ENCODE measurements around the gene CERKL.

Gene CERKL

DNA sequence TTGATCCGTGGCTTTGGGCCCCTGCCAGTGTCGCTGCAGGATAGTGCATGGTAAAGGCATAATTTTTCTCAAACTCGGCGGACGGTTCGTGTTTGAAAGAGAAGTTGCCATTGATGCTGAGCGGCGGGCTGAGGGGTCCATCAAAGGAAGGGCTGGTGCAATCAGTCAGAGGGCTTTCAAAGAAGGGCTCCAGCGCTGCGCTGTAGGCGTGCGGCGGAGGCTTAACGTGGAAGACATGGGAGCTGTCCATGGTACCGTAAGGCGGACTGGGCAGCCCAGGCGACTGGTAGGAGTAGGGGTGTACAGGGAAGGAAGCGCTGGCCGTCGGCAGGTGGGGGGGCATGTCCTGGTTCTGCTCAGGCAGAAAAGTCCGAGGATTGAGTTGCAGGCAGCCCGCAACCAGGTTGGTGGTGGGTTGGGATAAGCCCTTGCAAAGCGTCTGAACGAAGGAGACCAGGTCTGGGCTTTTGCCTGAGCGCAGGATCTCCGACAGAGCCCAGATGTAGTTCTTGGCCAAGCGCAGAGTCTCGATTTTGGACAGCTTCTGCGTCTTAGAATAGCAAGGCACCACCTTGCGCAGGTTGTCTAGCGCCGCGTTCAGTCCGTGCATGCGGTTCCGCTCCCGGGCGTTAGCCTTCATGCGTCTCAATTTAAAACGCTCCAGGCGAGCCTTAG is 21.1 kb upstream of the CERKL start:
- DNase-seq (ENCODE audit: low spot score) = peak; percentile 73

DNA sequence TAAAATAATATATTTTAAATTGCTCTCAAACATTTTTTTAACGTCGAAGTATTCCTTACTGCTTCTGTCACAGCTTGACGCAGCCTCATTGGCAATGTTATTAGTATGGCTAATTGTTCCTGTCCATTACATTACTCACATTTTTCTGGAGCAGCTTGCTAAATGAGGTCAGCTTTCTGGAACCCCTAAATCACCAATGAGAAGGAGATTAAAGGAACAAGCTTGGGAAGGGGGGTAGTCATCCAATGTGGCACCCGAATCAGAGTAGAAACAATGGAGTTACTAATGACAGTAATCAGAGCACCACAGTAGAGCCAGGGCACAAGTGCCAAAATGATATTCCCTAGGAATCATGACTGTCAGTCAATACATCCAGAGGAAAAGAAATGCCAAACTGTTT is 18.3 kb upstream of the CERKL start:
- DNase-seq (ENCODE audit: low spot score) = no peak

DNA sequence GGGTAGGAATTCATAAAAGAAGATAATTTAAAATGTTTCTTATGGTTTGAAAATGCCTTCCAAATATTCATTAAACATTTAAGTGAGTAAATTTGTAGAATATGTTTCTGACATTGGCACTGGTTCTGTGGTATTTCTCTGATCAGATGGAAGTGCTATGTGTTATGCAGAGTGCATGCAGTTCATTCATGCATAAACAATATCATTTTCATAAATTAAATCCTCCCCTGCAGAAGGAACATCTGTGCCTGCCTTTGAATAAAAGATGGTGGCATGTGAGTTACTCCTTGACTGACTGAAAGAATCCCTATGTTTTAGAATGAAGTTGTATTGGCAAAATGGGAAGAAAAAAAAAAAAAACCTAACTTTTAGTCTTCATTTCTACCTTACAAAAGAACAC is 17.6 kb upstream of the CERKL start:
- DNase-seq (ENCODE audit: low spot score) = no peak

DNA sequence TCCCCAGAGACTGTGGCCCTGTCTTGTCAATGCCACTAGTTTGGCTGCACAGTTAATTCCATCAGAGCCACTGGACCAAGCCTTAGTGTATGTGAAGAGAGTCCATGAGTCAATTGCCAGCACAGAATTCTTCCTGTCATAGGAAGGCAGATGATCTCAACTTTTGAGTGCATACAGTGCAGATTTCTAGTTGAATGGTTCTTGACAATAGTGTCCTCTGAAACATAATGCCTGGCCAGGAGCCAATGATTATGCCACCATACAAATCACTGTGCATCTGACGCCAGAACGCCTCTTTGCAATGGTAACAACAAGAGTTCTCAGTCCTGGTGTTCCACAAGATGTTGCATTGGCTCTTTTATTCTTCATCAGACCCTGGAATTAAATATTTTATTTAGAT is 16.3 kb upstream of the CERKL start:
- no peak for DNase-seq (ENCODE audit: low spot score)

DNA sequence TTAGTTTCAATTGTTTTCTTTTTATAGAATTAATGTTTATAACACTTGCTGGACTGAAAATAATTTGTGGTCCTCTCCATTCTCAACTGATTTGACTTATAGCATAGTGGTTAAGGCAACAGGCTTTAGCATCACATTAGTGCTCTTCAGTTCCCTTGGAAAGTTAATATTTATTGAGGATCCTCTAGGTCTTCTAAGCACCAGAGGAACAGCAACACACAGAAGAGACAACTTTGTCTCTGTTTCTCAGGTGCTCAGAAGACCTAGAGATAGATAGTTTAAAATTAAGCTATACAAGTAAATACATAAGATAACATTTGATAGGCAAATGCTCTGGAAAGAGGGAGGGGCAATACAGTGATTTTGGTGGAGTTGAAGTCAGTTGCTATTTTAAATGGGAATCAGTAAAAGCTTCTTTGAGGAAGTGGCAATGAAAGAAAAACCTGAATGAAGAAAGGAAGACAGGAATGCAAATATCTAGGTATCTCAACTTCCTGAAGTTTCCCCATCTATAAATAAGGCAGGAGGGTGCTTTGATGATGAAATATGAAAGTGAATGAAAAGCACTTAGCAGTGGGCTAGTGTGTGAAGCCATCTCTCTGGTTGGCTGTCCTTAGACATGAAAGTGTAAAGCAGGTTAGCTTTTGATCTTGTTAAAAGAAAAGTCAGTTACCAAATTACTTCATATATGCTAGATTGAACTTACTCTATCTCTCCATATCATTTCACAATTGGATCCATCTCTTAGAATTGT is 15.5 kb upstream of the CERKL start:
- no peak for DNase-seq (ENCODE audit: low spot score)

DNA sequence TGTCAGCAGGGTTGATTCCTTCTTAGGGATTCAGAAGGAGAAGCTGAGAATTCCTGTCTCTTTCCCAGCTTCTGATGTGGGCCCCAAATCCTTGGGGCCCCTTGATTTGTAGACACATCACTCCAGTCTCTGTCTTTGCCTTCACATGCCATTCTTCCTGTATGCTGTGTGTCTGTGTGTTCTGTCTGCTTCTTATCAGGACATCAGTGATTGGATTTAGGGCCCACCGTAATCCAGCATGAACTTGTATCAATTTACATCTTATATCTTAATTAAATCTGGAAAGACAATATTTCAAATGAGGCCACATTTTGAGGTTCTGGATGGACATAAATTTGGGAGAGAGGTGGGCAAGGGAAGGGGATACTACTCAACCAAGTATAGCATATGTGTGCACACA is 13.7 kb upstream of the CERKL start:
- no peak for DNase-seq (ENCODE audit: low spot score)

DNA sequence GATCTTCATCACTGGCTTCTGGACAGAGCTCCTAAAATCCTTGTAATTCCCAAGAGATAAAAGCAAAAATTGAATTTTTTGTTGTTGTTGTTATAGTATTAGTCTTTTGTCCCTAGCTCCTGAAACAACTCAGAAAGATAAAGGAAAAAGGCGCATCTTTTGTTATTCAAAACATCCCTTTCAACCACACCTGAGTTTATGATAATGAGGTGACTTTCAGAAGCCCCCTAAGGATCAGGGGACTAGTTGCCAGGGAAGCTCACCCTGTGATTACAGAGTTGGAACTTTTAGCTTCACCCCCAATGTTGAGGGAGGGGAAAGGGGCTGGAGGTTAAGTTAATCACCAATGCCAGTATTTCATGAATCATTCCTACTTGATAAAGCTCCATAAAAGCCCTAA is 10.3 kb upstream of the CERKL start:
- DNase-seq (ENCODE audit: low spot score) = no peak

DNA sequence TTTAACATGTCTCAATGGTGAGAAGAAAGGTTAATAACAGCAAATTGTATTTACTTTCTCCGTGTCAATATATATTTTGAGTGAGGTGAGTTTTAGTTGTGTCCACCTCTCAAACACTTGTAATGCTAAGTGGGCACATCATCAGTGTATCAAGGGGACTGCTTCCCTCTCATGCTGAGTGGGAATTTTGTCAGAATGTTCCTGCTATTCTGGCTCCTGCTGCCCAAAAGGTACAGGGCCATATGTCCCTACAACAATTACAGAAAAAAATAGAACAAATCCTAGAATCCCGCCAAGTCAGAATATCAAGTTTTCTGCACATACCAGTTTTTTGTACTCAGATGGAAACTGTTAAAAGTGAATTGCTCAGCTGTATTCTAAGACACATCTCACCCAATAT is 5.4 kb upstream of the CERKL start:
- DNase-seq (ENCODE audit: low spot score) = no peak

DNA sequence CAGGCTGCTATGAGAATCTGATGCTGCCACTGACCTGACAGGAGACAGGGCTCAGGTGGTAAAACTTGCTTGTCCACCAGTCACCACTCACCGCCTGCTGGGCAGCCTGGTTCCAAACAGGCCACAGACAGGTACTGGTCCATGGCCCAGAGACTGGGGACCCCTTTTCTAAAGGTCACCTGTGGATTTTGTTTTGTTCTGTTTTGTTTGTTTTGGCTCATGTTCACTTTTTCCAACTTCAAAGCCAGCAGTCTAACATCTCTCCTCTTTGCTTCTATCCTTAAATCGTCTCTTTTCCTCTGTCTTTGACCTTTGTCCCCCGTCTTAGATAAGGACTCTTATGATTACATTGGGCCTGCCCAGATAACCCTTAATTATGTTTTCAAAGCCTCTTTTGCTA is 3.3 kb upstream of the CERKL start:
- DNase-seq (ENCODE audit: low spot score) = no peak

DNA sequence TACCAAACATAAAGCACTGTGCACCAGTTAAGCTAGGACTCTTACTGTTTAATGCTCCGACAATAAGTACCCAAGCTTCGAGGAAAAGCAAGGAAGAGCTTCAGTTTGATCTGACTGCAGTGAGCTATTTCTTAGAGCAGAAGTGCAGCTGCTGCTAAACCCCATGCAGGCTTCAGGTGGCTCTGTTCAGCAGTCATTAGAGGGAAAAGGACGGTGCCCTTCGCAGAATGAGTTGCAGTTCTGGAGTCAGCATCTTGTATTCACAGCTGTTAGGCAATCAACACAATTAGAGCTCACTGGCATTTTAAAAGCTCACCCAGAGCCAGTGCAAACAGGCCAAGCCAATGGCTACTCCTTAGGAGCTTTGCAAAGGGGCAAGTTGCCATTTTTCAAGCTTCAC is 1.5 kb upstream of the CERKL start:
- DNase-seq (ENCODE audit: low spot score) = no peak

DNA sequence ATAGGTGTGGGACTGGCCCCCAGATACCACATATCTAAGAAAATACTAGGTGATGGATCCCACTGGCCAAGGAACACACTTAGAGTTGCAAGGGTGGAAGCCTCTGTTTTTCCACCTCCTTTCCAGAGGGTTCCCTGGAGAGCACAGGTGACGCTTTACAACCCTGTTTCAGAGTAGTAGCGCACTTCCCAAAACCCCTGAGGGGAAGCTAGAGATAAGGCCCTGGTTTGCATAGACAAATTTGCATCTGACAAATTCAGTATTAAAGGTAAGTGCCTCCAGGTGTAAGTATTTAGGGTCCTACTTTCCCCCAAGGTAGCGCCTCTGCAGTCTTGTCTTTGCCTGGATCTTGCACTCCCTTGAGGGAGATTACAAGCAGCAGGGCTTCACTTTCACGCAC is 474 bp upstream of the CERKL start:
- DNase-seq (ENCODE audit: low spot score) = no peak

DNA sequence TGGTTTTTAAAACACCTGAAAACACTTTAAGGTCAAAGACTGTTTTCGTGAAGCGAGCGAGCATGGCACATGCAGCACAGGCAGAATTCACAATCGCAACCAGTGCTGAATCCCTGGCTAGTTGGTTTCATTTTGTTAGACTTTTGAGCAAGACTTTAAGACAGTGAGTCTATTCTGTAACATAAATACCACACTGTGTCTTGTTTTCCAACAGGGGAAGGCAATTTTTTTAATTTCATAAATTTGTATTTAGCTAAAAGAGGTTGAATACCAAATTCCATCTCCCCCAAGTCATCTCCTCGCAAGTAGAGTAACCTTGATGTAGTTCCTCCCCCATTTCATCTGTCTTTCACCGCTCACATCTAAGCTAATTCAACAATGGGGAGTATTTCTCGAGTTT is 1.4 kb downstream of the CERKL start:
- no peak for DNase-seq (ENCODE audit: low spot score)

DNA sequence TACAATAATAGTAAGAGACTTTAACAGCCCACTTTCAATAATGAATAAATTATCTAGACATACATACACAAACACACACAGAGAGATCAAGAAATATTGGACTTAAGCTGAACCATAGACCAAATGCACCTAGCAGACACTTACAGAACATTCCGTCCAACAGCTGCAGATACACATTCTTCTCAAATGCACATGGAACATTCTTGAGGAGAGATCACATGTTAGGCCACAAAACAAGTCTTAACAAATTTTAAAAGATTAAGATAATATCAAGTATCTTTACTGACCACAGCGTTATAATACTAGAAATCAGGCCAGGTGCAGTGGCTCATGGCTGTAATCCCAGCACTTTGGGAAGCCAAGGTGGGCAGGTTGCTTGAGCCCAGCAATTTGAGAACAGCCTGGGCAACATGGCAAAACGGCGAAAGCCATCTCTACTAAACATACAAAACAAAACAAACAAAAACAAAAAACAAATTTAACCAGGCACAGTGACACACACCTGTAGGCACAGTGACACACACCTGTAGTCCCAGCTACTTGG is 7.4 kb downstream of the CERKL start:
- no peak for DNase-seq (ENCODE audit: low spot score)

DNA sequence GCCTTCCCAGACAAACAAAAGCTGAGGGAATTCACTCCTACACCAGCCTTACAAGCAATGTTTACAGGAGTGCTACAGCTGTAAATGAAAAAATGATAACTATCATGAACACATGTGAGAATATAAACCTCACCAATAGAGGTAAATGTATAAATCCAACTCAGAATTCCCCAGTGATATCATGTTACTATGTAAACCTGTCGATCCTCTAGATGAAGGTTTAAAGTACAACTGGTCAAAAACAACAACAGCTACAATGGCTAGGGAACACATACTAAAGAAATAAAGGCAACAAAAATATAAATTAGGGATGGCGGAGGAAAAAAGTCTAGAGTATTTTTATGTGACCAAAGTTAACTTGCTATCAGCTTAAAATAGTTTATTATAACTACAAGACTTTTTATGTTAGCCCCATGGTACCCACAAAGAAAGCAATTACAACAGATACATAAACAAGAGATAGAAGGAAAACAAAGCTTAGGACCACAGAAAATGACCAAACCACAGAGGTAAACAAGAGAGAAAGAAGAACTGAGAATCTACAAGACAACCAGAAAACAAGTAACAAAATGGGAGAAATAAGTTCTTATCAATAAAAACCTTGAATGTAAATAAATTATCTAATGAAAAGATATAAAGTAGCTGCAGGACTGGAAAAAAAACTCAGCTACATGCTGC is 8.3 kb downstream of the CERKL start:
- DNase-seq (ENCODE audit: low spot score) = no peak

DNA sequence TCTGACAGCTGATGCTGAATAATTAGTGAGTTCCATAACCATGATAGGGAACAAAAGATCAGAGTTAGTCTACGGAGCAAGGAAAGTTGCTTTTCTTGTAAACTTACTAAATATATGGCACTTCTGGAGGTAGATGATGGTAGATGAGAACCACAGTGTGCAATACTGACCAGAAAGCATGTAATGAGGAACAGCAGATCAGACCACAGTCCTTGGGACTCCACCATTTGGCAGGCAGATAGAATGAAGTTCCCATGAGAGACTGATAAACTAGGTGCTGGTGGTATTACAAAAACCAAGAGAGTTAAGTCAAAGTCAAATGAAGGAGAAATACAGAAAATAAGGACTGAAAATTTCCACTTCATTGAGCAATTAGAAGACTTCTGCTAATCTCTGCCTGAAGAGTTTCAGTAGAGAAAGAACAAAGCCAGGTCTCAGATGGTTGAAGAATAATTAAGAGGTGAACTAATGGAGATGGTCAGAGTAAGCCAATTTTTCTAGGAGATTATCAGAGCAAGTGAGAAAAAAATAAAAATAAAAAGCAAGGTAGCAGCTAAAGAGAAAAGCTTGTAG is 10.4 kb downstream of the CERKL start:
- DNase-seq (ENCODE audit: low spot score) = no peak

DNA sequence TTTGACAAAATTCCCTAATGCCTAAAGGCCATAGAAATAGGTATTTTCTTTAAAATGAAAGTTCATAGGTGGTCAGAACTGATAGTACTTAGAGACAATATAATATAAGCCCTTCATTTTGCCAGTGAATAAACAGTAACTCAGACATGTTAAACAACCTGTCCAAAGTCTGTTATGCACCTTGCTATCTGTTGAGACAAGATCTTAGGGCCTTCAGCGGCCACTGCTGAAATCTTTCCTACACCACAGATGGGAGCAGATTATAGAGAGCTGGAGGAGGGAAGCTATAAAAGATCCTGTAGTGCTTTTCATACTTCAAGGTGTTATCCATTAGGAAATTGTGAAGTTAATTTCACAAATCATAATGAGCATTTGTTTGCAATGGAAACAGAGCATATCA is 13.8 kb downstream of the CERKL start:
- no peak for DNase-seq (ENCODE audit: low spot score)

DNA sequence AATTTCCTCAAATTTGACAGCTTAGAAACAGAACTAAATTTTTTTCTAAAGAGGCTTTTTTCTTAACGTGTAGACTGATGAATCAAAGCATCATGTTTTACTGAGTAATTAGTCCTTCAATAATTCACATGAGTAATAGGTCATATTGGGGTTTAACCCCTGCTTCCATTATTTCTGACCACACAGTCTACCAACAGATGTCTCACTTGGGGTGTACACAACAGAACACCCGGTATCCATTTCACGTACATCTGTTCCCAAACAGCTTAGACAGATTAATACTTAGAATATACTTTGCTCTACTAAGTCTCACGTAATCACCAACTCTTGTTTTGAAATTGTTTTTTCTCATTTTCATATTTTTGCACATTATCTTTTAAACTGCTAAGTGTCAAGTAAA is 14.8 kb downstream of the CERKL start:
- no peak for DNase-seq (ENCODE audit: low spot score)

DNA sequence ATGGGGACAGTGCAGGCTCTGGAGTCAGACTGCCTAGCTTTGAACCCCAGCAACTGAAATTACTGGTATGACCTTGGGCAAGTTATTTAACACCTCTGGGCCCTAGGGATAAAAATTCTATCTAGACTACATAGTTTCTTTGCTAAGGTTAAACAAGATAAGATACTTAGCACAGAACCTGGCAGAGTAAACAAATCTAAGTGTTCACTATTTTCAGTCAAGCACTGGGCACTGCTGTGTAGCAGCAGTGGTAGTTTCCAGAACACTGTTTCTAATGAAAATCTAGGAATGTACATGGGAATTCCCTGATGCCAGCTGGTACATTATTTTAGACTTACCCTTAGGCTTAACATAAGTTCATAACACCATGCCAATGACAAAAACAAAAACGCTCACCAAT is 17.2 kb downstream of the CERKL start:
- DNase-seq (ENCODE audit: low spot score) = no peak

DNA sequence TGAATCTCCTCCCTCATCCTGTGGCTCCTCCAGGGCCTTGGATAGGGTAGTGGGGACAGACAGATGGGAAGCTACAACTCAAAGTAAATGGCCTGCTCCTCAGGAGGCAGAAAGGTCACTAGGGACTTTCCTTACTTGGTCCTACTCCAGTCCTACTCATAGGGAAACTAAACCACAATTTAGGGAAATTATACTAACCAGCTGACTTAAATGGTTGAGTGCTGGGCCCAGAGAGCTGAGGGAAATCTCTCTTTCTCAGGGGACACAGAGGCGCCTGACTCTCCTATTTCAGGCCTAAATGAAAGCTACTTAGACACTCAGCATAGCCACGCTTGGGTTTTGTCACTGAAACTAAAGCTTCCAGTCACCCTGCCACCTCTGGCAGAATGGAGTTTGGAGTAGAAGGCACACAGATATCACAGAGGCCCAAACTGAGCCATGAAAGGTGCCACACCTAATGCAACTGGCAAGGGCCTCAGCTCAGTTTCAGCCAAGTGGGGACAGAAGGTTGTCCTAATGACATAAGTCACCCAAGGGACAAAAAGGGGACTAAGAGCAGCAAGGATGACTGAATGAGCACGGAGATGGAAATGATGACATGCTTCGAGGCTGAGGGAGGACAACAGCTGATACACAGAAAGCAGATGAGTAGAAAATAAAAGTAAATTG is 24.0 kb downstream of the CERKL start:
- DNase-seq (ENCODE audit: low spot score) = no peak

DNA sequence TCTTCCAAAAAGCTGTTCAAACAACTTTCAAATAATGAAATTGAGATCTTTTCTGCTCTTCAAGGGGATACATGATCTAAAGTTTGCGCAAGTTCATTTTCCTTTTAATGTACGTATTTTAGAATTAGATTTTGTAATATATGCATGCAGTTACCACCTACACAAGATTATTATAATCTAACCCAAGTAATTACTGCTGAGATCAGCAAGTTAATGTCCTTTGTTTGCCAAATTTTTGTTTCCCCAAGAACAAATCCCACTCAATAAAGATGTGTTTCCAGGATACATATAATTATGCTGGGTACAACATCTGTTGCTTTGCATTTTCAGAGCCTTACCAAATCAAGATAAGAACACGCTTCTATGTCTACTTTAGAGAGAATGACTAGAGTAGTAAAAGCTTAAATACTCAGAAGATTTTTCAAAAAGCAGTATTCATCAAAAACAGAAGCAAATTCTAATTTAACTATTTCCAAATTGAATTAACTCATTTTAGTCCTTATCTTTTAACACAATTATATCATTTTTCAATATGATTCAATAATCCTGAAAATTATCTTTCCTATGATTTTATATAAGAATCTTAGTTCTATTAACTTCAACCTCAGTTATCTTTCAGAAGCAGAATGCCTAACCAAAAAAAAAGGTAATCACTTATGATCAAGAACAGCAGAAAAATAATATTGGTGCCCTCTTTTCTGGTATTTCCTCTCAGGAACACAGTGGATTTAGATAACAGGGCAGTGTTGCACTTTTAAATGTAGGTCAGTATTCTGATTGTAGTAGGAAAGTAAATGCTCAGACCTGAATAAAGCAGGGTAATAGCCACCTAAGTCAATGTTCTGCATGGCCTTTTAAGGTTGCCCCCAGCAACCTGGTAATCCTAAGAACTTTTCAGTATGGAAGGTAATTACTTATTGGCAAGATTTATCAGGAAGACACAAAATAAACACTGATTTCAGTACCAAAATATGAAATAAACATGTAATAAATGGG is 28.0 kb downstream of the CERKL start:
- no peak for DNase-seq (ENCODE audit: low spot score)

DNA sequence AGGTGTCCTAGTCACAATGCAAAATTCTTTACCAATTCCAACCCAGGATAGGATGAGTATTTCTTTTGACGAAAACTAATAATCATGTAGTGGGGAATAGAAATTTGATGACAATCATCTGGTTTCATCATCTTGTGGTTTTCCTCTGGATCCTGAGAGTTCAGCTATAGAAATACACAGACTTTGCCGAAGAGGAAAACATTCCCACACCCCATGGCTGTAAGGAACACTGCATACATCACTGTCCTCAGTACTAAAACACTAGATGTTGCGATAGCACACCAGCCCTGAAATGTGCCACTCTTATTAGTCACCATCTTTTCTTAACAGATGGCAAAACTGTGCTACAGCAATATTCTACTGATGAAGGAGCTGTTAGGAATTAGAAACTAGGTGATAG is 29.4 kb downstream of the CERKL start:
- no peak for DNase-seq (ENCODE audit: low spot score)
